GM23338 (cell line): ENCODE results near the gene LAPTM4A. TPM values are rescaled to one million over a fixed set of nuclear protein-coding genes. Genes with fewer than 3 reads are reported as not detected.
A peak's percentile ranks its signal among the peaks of the same experiment; 100 is the strongest.
"Not testable (repeated sequence)": the region's sequence is repeated elsewhere in the genome, so short reads cannot be mapped to it uniquely, and the experiment has no call there.

Experiments used
- ATAC-seq: fragments of 200-7000 bp; cut with Tn5 transposase; 3 replicates; pipeline ENCODE4 v1.9.1; 2020
- DNase-seq: peaks from one replicate; pipeline ENCODE4 v3.0.0-alpha.2; 2015; ENCODE audit warnings: low spot score
- H2AFZ ChIP-seq: fragments of 200-600 bp; sonication (generic); 2 replicates; pipeline ENCODE4 v1.8.0; 2016; ENCODE audit warnings: antibody characterized with exemption, mild to moderate bottlenecking, moderate library complexity
- H3F3A ChIP-seq: fragments of 200-600 bp; sonication (generic); replicated peaks from 2 replicates; pipeline ENCODE4 v1.8.0; 2017; ENCODE audit warnings: antibody characterized with exemption, mixed run types, low read depth
- H3K27ac ChIP-seq: fragments of 200-600 bp; sonication (generic); 2 replicates; pipeline ENCODE4 v1.6.1; 2016; ENCODE audit warnings: low read depth
- H3K27me3 ChIP-seq: fragments of 200-600 bp; sonication (generic); 2 replicates; pipeline ENCODE4 v1.8.0; 2016; ENCODE audit warnings: mild to moderate bottlenecking, mixed run types, moderate library complexity; ENCODE audit not compliant: insufficient read depth
- H3K36me3 ChIP-seq: fragments of 200-600 bp; sonication (generic); 2 replicates; pipeline ENCODE4 v1.8.0; 2016; ENCODE audit warnings: mild to moderate bottlenecking; ENCODE audit not compliant: insufficient read depth
- H3K4me1 ChIP-seq: fragments of 200-600 bp; sonication (generic); 2 replicates; pipeline ENCODE4 v1.8.0; 2016; ENCODE audit warnings: mild to moderate bottlenecking, moderate library complexity; ENCODE audit not compliant: insufficient read depth
- H3K4me2 ChIP-seq: fragments of 200-600 bp; sonication (generic); 2 replicates; pipeline ENCODE4 v1.7.1; 2017; ENCODE audit warnings: mixed run types
- H3K4me3 ChIP-seq: fragments of 200-600 bp; sonication (generic); 2 replicates; pipeline ENCODE4 v1.6.1; 2016; ENCODE audit warnings: mixed run types
- H3K79me2 ChIP-seq: fragments of 200-600 bp; sonication (generic); replicated peaks from 2 replicates; pipeline ENCODE4 v1.8.0; 2017; ENCODE audit warnings: mild to moderate bottlenecking; ENCODE audit not compliant: insufficient read depth
- H3K9me2 ChIP-seq: fragments of 200-600 bp; sonication (generic); 2 replicates; pipeline ENCODE4 v1.8.0; 2017; ENCODE audit not compliant: insufficient read depth
- H4K20me1 ChIP-seq: fragments of 200-600 bp; sonication (generic); replicated peaks from 2 replicates; pipeline ENCODE4 v1.8.0; 2017; ENCODE audit warnings: mild to moderate bottlenecking; ENCODE audit not compliant: insufficient read depth
- H3K27ac Mint-ChIP-seq: 2 replicates; pipeline ENCODE4 v1.8.0; 2020; ENCODE audit warnings: inconsistent platforms, mild to moderate bottlenecking, moderate library complexity, mixed read lengths
- H3K27me3 Mint-ChIP-seq: 3 replicates; pipeline ENCODE4 v1.8.0; 2022; ENCODE audit warnings: low read depth, mild to moderate bottlenecking, moderate library complexity, mixed read lengths, inconsistent platforms; ENCODE audit not compliant: insufficient read depth, poor library complexity
- H3K36me3 Mint-ChIP-seq: 3 replicates; pipeline ENCODE4 v1.8.0; 2021; ENCODE audit warnings: low read depth, mild to moderate bottlenecking, inconsistent platforms, moderate library complexity, mixed read lengths
- H3K4me1 Mint-ChIP-seq: 3 replicates; pipeline ENCODE4 v1.8.0; 2020; ENCODE audit warnings: mild to moderate bottlenecking, inconsistent platforms, mixed read lengths
- H3K4me3 Mint-ChIP-seq: 3 replicates; pipeline ENCODE4 v1.8.0; 2021; ENCODE audit warnings: moderate library complexity, mild to moderate bottlenecking, inconsistent platforms, mixed read lengths
- H3K9me3 Mint-ChIP-seq: 3 replicates; pipeline ENCODE4 v1.8.0; 2020; ENCODE audit warnings: moderate library complexity, mild to moderate bottlenecking, inconsistent platforms, mixed read lengths
- EZH2 ChIP-seq: fragments of 200-600 bp; sonication (generic); IDR thresholded peaks from one replicate; pipeline ENCODE4 v1.8.0; 2017; ENCODE audit warnings: antibody characterized with exemption, mild to moderate bottlenecking, low read depth; ENCODE audit not compliant: unreplicated experiment
- EZH2phosphoT487 ChIP-seq: fragments of 200-600 bp; sonication (generic); IDR thresholded peaks from one replicate; pipeline ENCODE4 v1.8.1; 2018; ENCODE audit warnings: antibody characterized with exemption; ENCODE audit not compliant: unreplicated experiment
- JUNB ChIP-seq: IDR thresholded peaks from one replicate; pipeline ENCODE4 v1.6.1; 2016; ENCODE audit warnings: antibody characterized with exemption; ENCODE audit not compliant: unreplicated experiment
- POLR2AphosphoS5 ChIP-seq: IDR thresholded peaks from 2 replicates; pipeline ENCODE4 v1.6.1; 2016; ENCODE audit warnings: antibody characterized with exemption, low read depth
- ZNF114 ChIP-seq: fragments of 250-450 bp; sonication (Bioruptor Pico); IDR thresholded peaks from 2 replicates; pipeline ENCODE4 v1.5.0; 2020; ENCODE audit warnings: mild to moderate bottlenecking, moderate library complexity
- ZNF331 ChIP-seq: fragments of 250-450 bp; sonication (Bioruptor Pico); IDR thresholded peaks from 2 replicates; pipeline ENCODE4 v1.5.0; 2020; ENCODE audit warnings: low read depth, mild to moderate bottlenecking, moderate library complexity
- polyA plus RNA-seq: library from polyadenylated mRNA; unstranded; fragments of >200 nt; fragmentation: Nextera tagmentation; extraction: Ambion mirVana; gene quantifications from 2 replicates; pipeline ENCODE4 v1.2.1, GENCODE V29; 2016
- total RNA-seq: library from RNA; depleted of rRNA; stranded (reverse); fragments of >200 nt; shearing (Covaris generic); gene quantifications from 2 replicates; pipeline ENCODE4 v1.2.3, GENCODE V29; 2014
- TF ChIP-seq, protein P1 (sequence below): IDR thresholded peaks from one replicate; pipeline ENCODE4 v1.6.1; 2018; ENCODE audit warnings: antibody characterized with exemption; ENCODE audit not compliant: unreplicated experiment

Gene LAPTM4A
- total and polyA plus RNA-seq, 2 experiments from 2014 or later: 123 to 214 TPM

DNA sequence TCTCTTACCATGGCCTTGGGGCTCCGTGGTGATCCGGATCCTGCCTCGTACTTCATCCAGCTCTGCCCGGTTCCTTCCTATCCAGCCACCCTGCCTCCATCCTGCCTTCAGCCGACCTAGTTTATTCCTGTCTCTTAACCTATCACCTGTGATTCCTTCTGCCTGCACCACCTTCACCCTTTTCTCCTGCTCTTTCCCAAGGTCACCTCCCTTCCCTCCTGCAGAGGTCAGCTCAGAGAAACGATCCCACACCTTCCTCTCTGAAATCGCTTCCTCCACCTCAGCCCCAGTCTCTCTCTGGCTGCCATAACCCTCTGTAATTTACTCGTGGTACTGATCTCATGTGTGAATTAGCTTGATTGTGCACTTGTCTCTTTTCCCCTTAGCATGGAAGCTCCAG, 23.5 kb upstream of the LAPTM4A start:
- Mint-ChIP-seq H3K4me3 (no peak overlapping the region), H3K36me3 (no peaks in the 10 kb centered on the region), H3K27me3 (peaks cover 1% of the 10 kb centered on the region), H3K27ac (no peak overlapping the region), H3K9me3 (no peaks in the 10 kb centered on the region), H3K4me1 (peaks cover 20% of the 10 kb centered on the region)
- no peaks in the 10 kb centered on the region for H3K27me3 ChIP-seq
- H3K36me3 ChIP-seq: no peaks in the 10 kb centered on the region
- ATAC-seq (no peak), DNase-seq (no peak)
- no peak overlapping the region for H3K4me2 ChIP-seq
- H4K20me1 ChIP-seq: no peaks in the 10 kb centered on the region
- H3K4me1 ChIP-seq: peaks cover 4% of the 10 kb centered on the region
- H3K27ac ChIP-seq: no peak overlapping the region
- H3K9me2 ChIP-seq: no peaks in the 10 kb centered on the region
- H3K4me3 ChIP-seq: no peak overlapping the region
- H3F3A ChIP-seq: no peaks in the 10 kb centered on the region
- H3K79me2 ChIP-seq: no peaks in the 10 kb centered on the region
- peak overlapping the region; percentile 69 for H2AFZ ChIP-seq
- TF ChIP-seq, protein P1, sequence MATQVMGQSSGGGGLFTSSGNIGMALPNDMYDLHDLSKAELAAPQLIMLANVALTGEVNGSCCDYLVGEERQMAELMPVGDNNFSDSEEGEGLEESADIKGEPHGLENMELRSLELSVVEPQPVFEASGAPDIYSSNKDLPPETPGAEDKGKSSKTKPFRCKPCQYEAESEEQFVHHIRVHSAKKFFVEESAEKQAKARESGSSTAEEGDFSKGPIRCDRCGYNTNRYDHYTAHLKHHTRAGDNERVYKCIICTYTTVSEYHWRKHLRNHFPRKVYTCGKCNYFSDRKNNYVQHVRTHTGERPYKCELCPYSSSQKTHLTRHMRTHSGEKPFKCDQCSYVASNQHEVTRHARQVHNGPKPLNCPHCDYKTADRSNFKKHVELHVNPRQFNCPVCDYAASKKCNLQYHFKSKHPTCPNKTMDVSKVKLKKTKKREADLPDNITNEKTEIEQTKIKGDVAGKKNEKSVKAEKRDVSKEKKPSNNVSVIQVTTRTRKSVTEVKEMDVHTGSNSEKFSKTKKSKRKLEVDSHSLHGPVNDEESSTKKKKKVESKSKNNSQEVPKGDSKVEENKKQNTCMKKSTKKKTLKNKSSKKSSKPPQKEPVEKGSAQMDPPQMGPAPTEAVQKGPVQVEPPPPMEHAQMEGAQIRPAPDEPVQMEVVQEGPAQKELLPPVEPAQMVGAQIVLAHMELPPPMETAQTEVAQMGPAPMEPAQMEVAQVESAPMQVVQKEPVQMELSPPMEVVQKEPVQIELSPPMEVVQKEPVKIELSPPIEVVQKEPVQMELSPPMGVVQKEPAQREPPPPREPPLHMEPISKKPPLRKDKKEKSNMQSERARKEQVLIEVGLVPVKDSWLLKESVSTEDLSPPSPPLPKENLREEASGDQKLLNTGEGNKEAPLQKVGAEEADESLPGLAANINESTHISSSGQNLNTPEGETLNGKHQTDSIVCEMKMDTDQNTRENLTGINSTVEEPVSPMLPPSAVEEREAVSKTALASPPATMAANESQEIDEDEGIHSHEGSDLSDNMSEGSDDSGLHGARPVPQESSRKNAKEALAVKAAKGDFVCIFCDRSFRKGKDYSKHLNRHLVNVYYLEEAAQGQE: no peak
- TF ChIP-seq EZH2phosphoT487: no peak
- no peak for TF ChIP-seq POLR2AphosphoS5

DNA sequence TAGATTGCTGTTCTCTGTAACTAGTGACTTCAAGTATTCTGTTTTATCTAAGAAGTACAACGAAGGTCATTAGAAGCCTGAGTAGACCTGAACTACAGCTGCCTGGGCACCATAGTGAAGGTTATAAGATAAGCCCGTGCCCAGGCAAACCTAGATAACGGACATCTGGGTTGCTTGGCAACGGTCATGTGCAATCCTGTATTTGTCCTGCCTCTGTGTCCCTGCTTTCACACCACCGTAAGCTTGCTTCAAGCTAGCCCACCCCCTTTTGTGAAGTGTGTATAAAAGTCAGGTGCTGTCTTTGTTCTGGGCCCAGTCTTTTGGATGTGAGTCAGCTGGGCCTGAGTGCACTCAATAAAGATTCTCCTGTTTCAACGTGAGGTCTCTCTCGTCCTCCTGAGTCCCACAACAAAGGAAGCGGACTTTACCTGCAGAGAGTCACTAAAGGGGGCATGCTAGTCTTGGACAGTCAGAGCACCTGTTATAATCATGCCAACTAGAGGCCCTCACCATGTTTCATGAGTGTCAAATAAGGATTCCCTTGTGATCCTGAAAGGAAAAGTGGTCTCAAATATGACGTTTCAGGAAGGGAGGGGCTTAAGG, 22.7 kb upstream of the LAPTM4A start:
- not testable (repeated sequence) for H3K4me2 ChIP-seq, H3F3A ChIP-seq, H3K27me3 ChIP-seq, H3K79me2 ChIP-seq, H3K27me3 Mint-ChIP-seq, H3K4me3 Mint-ChIP-seq, H3K27ac ChIP-seq, H3K4me1 ChIP-seq, DNase-seq, H3K4me3 ChIP-seq, H4K20me1 ChIP-seq, ATAC-seq, H3K9me2 ChIP-seq, H3K36me3 ChIP-seq, H3K9me3 Mint-ChIP-seq, H3K27ac Mint-ChIP-seq, H3K36me3 Mint-ChIP-seq
- H3K4me1 Mint-ChIP-seq: peaks cover 20% of the 10 kb centered on the region
- H2AFZ ChIP-seq: peak overlapping the region; percentile 69; the same call in 1 of the 2 replicates

DNA sequence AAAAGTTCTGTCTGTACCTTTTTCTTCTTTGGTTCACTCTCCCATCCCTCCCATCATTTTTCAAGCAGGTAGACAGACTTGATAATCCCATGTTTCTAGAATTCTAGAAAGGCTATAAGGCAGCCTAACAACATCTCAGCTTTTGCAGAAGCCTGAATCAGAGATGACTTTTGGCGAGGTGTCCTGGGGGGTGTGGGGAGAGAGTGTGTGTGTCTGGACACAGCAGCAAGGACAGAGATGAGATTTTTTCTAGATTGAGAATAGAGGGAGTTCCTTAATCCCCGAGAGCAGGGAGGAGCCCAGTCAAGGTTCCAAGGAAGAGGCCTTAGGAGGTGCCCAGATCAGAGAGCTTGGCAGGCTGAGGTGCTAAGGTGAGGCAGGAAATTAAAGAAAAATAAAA, 22.0 kb upstream of the LAPTM4A start:
- ATAC-seq (no peak), DNase-seq (no peak)
- Histone ChIP-seq H3K9me2 (no peaks in the 10 kb centered on the region), H3K27me3 (no peaks in the 10 kb centered on the region), H3K4me1 (peaks cover 4% of the 10 kb centered on the region), H4K20me1 (no peaks in the 10 kb centered on the region), H3K27ac (no peak overlapping the region), H2AFZ (peak overlapping the region; percentile 56; the same call in 1 of the 2 replicates), H3K4me3 (no peak overlapping the region), H3K4me2 (no peak overlapping the region), H3K79me2 (no peaks in the 10 kb centered on the region), H3F3A (no peaks in the 10 kb centered on the region), H3K36me3 (no peaks in the 10 kb centered on the region)
- no peak overlapping the region for H3K27ac Mint-ChIP-seq
- peaks cover 1% of the 10 kb centered on the region for H3K27me3 Mint-ChIP-seq
- peaks cover 20% of the 10 kb centered on the region for H3K4me1 Mint-ChIP-seq
- H3K9me3 Mint-ChIP-seq: no peaks in the 10 kb centered on the region
- H3K4me3 Mint-ChIP-seq: no peak overlapping the region
- H3K36me3 Mint-ChIP-seq: no peaks in the 10 kb centered on the region
- TF ChIP-seq ZNF114: no peak
- TF ChIP-seq EZH2: no peak
- TF ChIP-seq ZNF331: no peak
- TF ChIP-seq JUNB: no peak
- TF ChIP-seq POLR2AphosphoS5: no peak
